ENCODE measurements around the gene FBXW4.

The FBXW4 gene

GRCh38 chr10:101602761-101603398 lies 92.1 kb downstream of the FBXW4 start (continued):
- TF ChIP-seq ZBTB48 (tag by site-specific recombination; IDR thresholded peaks at IDR 0.05) (peak; percentile 59), GLI2 (tag by site-specific recombination; IDR thresholded peaks at IDR 0.05; ENCODE audit: borderline replicate concordance, low read depth) (no peak), ZNF10 (tag by site-specific recombination; IDR thresholded peaks at IDR 0.05) (no peak), KLF7 (tag by site-specific recombination; IDR thresholded peaks at IDR 0.05; ENCODE audit: borderline replicate concordance) (no peak), ZFP69B (tag by site-specific recombination; IDR thresholded peaks at IDR 0.05) (peak; percentile 91), ZNF76 (tag by site-specific recombination; IDR thresholded peaks at IDR 0.05; ENCODE audit: borderline replicate concordance, low read depth) (no peak), IKZF3 (tag by site-specific recombination; IDR thresholded peaks at IDR 0.05) (no peak), ZNF510 (tag by site-specific recombination; IDR thresholded peaks at IDR 0.05; ENCODE audit: insufficient replicate concordance) (no peak), ZNF354C (tag by site-specific recombination; IDR thresholded peaks at IDR 0.05; ENCODE audit: borderline replicate concordance, low read depth) (no peak), ZXDB (tag by site-specific recombination; IDR thresholded peaks at IDR 0.05) (peak; percentile 67; the same call in 1 of the 2 replicates), ZNF843 (tag by site-specific recombination; IDR thresholded peaks at IDR 0.05) (no peak), ZNF335 (tag by site-specific recombination; conservative IDR thresholded peaks at IDR 0.05) (no peak), ZBTB11 (tag by site-specific recombination; conservative IDR thresholded peaks at IDR 0.05; ENCODE audit: low read depth) (no peak), ZNF555 (tag by site-specific recombination; conservative IDR thresholded peaks at IDR 0.05) (no peak), CTCF (tag by site-specific recombination; IDR thresholded peaks at IDR 0.05) (peak; percentile 98), ZNF350 (tag by site-specific recombination; IDR thresholded peaks at IDR 0.05) (no peak), ZSCAN16 (tag by site-specific recombination; IDR thresholded peaks at IDR 0.05) (no peak), ZSCAN4 (tag by site-specific recombination; IDR thresholded peaks at IDR 0.05) (no peak), ZNF174 (tag by site-specific recombination; IDR thresholded peaks at IDR 0.05) (no peak), SP7 (tag by site-specific recombination; IDR thresholded peaks at IDR 0.05) (0 out of 2 replicates have a peak, but pooled peaks have one; percentile 22), ZNF664 (tag by site-specific recombination; IDR thresholded peaks at IDR 0.05) (no peak), ZNF223 (tag by site-specific recombination; IDR thresholded peaks at IDR 0.05) (no peak), ZNF16 (tag by site-specific recombination; IDR thresholded peaks at IDR 0.05; ENCODE audit: low read depth) (no peak), PATZ1 (tag by site-specific recombination; IDR thresholded peaks at IDR 0.05) (no peak), TRIM28 (IDR thresholded peaks at IDR 0.05; ENCODE audit: borderline replicate concordance, low read length) (peak; percentile 81; the same call in 1 of the 2 replicates), ZNF549 (tag by site-specific recombination; IDR thresholded peaks at IDR 0.05) (no peak), ZBTB17 (tag by site-specific recombination; IDR thresholded peaks at IDR 0.05) (peak; percentile 91), SALL2 (tag by site-specific recombination; IDR thresholded peaks at IDR 0.05; ENCODE audit: borderline replicate concordance) (no peak), ZFP37 (tag by site-specific recombination; IDR thresholded peaks at IDR 0.05) (0 out of 2 replicates have a peak, but pooled peaks have one; percentile 64), SP3 (tag by site-specific recombination; IDR thresholded peaks at IDR 0.05) (peak; percentile 18; the same call in 1 of the 2 replicates), ZNF660 (tag by site-specific recombination; IDR thresholded peaks at IDR 0.05) (peak; percentile 85), ZBTB7A (tag by site-specific recombination; IDR thresholded peaks at IDR 0.05; ENCODE audit: low read depth) (no peak), ZNF658 (tag by site-specific recombination; IDR thresholded peaks at IDR 0.05) (no peak)
